Astrocyte (in vitro differentiated cells and primary cell): ENCODE measurements around the gene PHF5A. TPM values are rescaled to one million over a fixed set of nuclear protein-coding genes. Genes with fewer than 3 reads are reported as not detected.
"Not testable (repeated sequence)": the region's sequence is repeated elsewhere in the genome, so short reads cannot be mapped to it uniquely, and the experiment has no call there.

Experiments
- DNase-seq: peaks from one replicate; pipeline ENCODE4 v3.0.0-alpha.2; 2010; ENCODE audit warnings: low read depth
- FAIRE-seq: peaks from 2 replicates; lab custom pipeline; 2011; peaks lifted over from hg19 to GRCh38; lab: Jason Lieb, UNC
- H2AFZ ChIP-seq: 2 replicates; pipeline ENCODE4 v1.6.0; 2012; ENCODE audit warnings: low read depth, low read length, inconsistent platforms
- H3K27ac ChIP-seq: 2 replicates; pipeline ENCODE4 v1.5.1; 2011; ENCODE audit warnings: low read depth, low read length, inconsistent platforms
- H3K27me3 ChIP-seq: 2 replicates; pipeline ENCODE4 v1.6.0; 2011; ENCODE audit warnings: low read length, inconsistent platforms; ENCODE audit not compliant: insufficient read depth
- H3K36me3 ChIP-seq: 2 replicates; pipeline ENCODE4 v1.5.1; 2011; ENCODE audit warnings: low read length, inconsistent platforms; ENCODE audit not compliant: insufficient read depth
- H3K4me1 ChIP-seq: 2 replicates; pipeline ENCODE4 v1.5.1; 2011; ENCODE audit warnings: low read length, inconsistent platforms; ENCODE audit not compliant: insufficient read depth
- H3K4me2 ChIP-seq: 2 replicates; pipeline ENCODE4 v1.6.0; 2012; ENCODE audit warnings: low read length, inconsistent platforms
- H3K4me3 ChIP-seq: 2 replicates; pipeline ENCODE4 v1.5.1; 2011; ENCODE audit warnings: low read depth, mild to moderate bottlenecking, low read length, inconsistent platforms; ENCODE audit not compliant: insufficient read depth
- H3K79me2 ChIP-seq: 2 replicates; pipeline ENCODE4 v1.6.0; 2012; ENCODE audit warnings: mild to moderate bottlenecking, low read length, inconsistent platforms; ENCODE audit not compliant: insufficient read depth
- H3K9ac ChIP-seq: 2 replicates; pipeline ENCODE4 v1.6.0; 2012; ENCODE audit warnings: mild to moderate bottlenecking, low read length, inconsistent platforms
- H3K9me3 ChIP-seq: 2 replicates; pipeline ENCODE4 v1.5.1; 2012; ENCODE audit warnings: low read depth, mild to moderate bottlenecking, low read length, inconsistent platforms; ENCODE audit not compliant: insufficient read depth
- H4K20me1 ChIP-seq: 2 replicates; pipeline ENCODE4 v1.6.0; 2012; ENCODE audit warnings: low read length, inconsistent platforms; ENCODE audit not compliant: insufficient read depth
- H3K27ac Mint-ChIP-seq: one replicate; pipeline ENCODE4 v1.8.0; 2021; ENCODE audit warnings: mild to moderate bottlenecking, mixed read lengths; ENCODE audit not compliant: unreplicated experiment
- H3K27me3 Mint-ChIP-seq: one replicate; pipeline ENCODE4 v1.8.0; 2021; ENCODE audit warnings: low read depth, mixed read lengths; ENCODE audit not compliant: unreplicated experiment
- H3K36me3 Mint-ChIP-seq: one replicate; pipeline ENCODE4 v1.8.0; 2021; ENCODE audit warnings: low read depth, mixed read lengths; ENCODE audit not compliant: unreplicated experiment
- H3K4me1 Mint-ChIP-seq: one replicate; pipeline ENCODE4 v1.8.0; 2021; ENCODE audit warnings: low read depth, mixed read lengths; ENCODE audit not compliant: unreplicated experiment
- H3K4me3 Mint-ChIP-seq: one replicate; pipeline ENCODE4 v1.8.0; 2021; ENCODE audit warnings: mild to moderate bottlenecking, moderate library complexity, mixed read lengths; ENCODE audit not compliant: unreplicated experiment
- H3K9me3 Mint-ChIP-seq: one replicate; pipeline ENCODE4 v1.8.0; 2021; ENCODE audit warnings: mild to moderate bottlenecking, mixed read lengths; ENCODE audit not compliant: unreplicated experiment
- CTCF ChIP-seq: IDR thresholded peaks from 2 replicates; pipeline ENCODE4 v1.5.1; 2011; ENCODE audit warnings: low read depth, mild to moderate bottlenecking, inconsistent platforms, low read length, moderate library complexity; ENCODE audit not compliant: insufficient read depth
- EZH2 ChIP-seq: IDR thresholded peaks from 2 replicates; pipeline ENCODE4 v1.6.1; 2012; ENCODE audit warnings: mild to moderate bottlenecking, low read length, inconsistent platforms; ENCODE audit not compliant: insufficient read depth
- total RNA-seq: library from RNA; stranded (reverse); gene quantifications from 2 replicates; pipeline ENCODE4 v1.2.1, GENCODE V29; 2021

The PHF5A gene
- total RNA-seq, 1 donor from 2014 or later = 30.9 TPM

DNA sequence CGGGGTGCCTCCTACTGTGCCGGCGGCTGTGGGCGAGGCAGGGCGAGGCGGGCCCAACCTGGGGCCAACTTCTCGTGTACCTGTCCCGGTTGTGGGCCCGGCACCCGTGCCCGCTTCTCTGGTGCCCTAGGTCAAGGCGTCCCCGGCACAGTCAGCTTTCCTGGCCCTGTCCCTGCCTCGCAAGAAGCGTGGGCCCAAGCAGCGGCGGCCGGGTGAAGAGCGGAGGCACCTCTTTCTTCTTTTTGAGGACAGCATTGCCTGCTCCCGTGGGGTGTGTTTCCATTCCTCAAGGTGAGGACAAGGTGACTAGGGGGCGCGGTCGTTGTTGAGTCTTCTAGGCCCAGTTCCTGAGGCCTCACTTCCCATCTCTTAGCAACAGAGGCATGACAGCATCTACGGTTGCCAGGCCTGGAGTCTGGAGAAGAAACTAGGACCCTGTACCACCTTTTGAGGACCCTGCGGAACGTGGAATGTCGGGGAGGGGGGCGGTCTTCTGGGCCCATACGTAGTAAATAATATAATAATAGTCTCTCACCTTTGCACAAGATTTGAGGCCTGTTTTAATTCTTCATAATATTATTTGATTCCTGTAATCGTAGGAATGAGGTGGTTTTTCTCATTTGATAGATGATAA is 843 bp upstream of the PHF5A start:
- Histone ChIP-seq H3K4me3 (peak overlapping the region; percentile 95), H3K9ac (peak overlapping the region; percentile 95), H3K4me1 (peaks cover 15% of the 10 kb centered on the region), H4K20me1 (peaks cover 27% of the 10 kb centered on the region), H3K36me3 (peaks cover 24% of the 10 kb centered on the region), H3K79me2 (peaks cover 88% of the 10 kb centered on the region), H3K27me3 (no peaks in the 10 kb centered on the region), H2AFZ (peak overlapping the region; percentile 83), H3K27ac (peak overlapping the region; percentile 98), H3K9me3 (no peaks in the 10 kb centered on the region), H3K4me2 (peak overlapping the region; percentile 87)
- Mint-ChIP-seq H3K27me3 (no peaks in the 10 kb centered on the region), H3K4me3 (peak overlapping the region; percentile 89), H3K36me3 (peaks cover 4% of the 10 kb centered on the region), H3K9me3 (no peaks in the 10 kb centered on the region), H3K4me1 (peaks cover 11% of the 10 kb centered on the region), H3K27ac (peak overlapping the region; percentile 96)
- DNase-seq (no peak), FAIRE-seq (no peak)
- TF ChIP-seq CTCF = no peak
- no peak for TF ChIP-seq EZH2

DNA sequence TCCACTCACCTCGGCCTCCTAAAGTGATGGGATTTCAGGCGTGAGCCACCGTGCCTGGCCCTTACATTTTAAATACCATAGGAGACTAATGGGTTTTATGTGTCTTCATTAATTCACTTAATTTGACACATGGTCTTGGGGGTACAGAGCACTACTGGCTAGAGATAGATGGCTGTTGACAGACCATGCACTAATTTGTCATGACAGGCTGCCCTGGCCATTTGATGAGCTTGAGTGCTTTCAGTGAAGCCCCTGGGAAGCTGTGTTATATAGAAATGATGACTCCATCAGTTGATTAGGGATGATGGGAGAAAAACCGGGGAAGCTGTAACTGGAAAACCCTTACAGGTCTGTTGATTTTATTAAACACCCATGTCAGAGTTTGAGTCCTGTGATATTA is 6.6 kb downstream of the PHF5A start:
- TF ChIP-seq CTCF = no peak
- no peak for TF ChIP-seq EZH2
- H2AFZ ChIP-seq = no peak overlapping the region
- no peak overlapping the region for H3K4me3 ChIP-seq
- H3K4me1 ChIP-seq = no peaks in the 10 kb centered on the region
- Mint-ChIP-seq H3K4me1 (no peaks in the 10 kb centered on the region), H3K27me3 (no peaks in the 10 kb centered on the region), H3K27ac (no peak overlapping the region), H3K4me3 (no peak overlapping the region), H3K9me3 (no peaks in the 10 kb centered on the region), H3K36me3 (peaks cover 3% of the 10 kb centered on the region)
- H3K9ac ChIP-seq = no peak overlapping the region
- no peaks in the 10 kb centered on the region for H3K27me3 ChIP-seq
- no peak overlapping the region for H3K4me2 ChIP-seq
- peaks cover 17% of the 10 kb centered on the region for H4K20me1 ChIP-seq
- H3K9me3 ChIP-seq = no peaks in the 10 kb centered on the region
- no peak for FAIRE-seq
- DNase-seq = no peak
- H3K36me3 ChIP-seq = peaks cover 45% of the 10 kb centered on the region
- peaks cover 32% of the 10 kb centered on the region for H3K79me2 ChIP-seq
- H3K27ac ChIP-seq = no peak overlapping the region

- H3K9me3 ChIP-seq, H3K4me1 Mint-ChIP-seq, FAIRE-seq, DNase-seq, H3K4me1 ChIP-seq, H3K27ac Mint-ChIP-seq, H3K27me3 Mint-ChIP-seq, H3K27me3 ChIP-seq, H3K4me3 Mint-ChIP-seq, H3K9ac ChIP-seq, H3K9me3 Mint-ChIP-seq, H3K4me3 ChIP-seq, H3K36me3 Mint-ChIP-seq, H2AFZ ChIP-seq, H3K27ac ChIP-seq, H3K4me2 ChIP-seq: not testable (repeated sequence)
- H4K20me1 ChIP-seq = peaks cover 12% of the 10 kb centered on the region
- peaks cover 34% of the 10 kb centered on the region for H3K36me3 ChIP-seq
- peaks cover 21% of the 10 kb centered on the region for H3K79me2 ChIP-seq
Observed at GRCh38 chr22:41460071-41460470, 8.4 kb downstream of the PHF5A start.
